ENCODE results near the gene PDE4B. TPM values are rescaled to one million over a fixed set of nuclear protein-coding genes. Genes with fewer than 3 reads are reported as not detected.
"Not testable (repeated sequence)": the region's sequence is repeated elsewhere in the genome, so short reads cannot be mapped to it uniquely, and the experiment has no call there.

Gene PDE4B
- total RNA-seq, 2 donors from 2014 or later = 23.6 to 53.9 TPM

DNA sequence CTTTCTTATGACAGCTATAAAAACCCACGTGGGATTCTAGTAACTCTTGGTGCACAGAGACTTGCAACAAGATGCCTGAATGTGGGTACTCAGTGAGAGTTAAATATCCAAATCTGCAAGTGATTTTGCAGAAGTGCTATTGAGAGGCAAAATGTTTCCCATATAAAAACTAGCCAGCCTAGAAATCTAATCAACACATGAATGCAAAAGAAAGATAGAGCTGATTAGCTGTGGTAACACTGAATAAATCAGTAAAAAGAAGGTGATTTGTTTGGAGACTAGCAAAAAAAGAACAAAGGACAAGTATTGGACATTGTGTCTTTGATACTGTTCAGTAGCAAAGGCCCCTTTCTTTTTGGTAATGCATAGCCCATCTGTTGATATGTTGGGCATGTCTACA, 527.5 kb downstream of the PDE4B start:
- Mint-ChIP-seq H3K9me3 (peaks cover 2% of the 10 kb centered on the region in 2 donors), H3K4me1 (ENCODE audit: low read depth) (peaks cover 25% of the 10 kb centered on the region), H3K4me3 (no peak overlapping the region), H3K27me3 (ENCODE audit: low read depth) (no peaks in the 10 kb centered on the region), H3K36me3 (ENCODE audit: insufficient read depth in 2 of 2) (peaks cover 0 to 2% of the 10 kb centered on the region in 2 donors), H3K27ac (no peak overlapping the region)
- DNase-seq (no peak), ATAC-seq (replicated peaks in 1 of 2) (no peak)

DNA sequence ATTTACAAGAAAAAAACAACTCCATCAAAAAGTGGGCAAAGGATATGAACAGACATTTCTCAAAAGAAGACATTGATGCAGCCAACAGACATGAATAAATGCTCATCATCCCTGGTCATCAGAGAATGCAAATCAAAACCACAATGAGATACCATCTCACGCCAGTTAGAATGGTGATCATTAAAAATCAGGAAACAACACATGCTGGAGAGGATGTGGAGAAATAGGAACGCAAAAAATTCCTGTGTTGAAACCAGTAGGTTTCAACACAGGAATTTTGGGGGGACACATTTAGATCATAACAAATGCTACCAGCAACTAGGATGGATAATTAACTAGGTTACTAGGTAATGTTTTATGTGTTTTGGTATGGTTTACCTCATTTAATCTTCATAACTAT, 529.8 kb downstream of the PDE4B start:
- not testable (repeated sequence) for ATAC-seq (replicated peaks in 1 of 2); H3K9me3 Mint-ChIP-seq; H3K4me3 Mint-ChIP-seq; H3K27me3 Mint-ChIP-seq (ENCODE audit: low read depth); H3K36me3 Mint-ChIP-seq (ENCODE audit: insufficient read depth in 2 of 2); H3K27ac Mint-ChIP-seq; DNase-seq
- peaks cover 22% of the 10 kb centered on the region for H3K4me1 Mint-ChIP-seq (ENCODE audit: low read depth)

DNA sequence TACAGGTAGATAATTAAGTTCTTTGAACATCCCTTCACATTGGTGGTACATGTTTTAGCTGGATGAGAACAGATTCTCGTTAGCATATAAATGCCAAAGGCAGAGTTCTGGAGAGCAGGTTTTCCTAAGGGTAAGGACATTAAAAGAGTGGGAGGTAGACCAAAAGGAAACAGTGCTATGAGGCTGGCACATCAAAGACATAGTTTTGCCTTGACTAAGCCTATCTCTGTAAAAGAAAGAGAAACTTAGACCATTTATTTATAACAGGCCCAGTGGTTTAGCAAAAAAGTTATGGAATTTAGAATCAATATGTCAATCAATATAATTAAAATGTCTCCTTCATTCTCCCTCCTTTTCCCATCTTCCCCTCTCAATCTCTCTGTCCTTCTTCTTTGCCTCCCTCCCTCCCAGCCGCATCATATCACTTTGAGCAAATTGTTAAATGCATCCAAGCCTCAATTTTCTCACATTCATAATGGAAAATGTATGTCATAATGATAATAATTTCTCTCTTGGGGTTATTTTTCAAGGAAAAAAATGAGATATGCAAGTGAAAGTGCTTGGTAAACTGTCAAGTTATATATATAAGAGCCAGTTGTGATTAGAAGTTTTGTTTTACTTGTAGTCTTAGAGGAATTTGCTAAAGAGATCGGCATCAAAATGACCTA, 531.4 kb downstream of the PDE4B start:
- H3K9me3 Mint-ChIP-seq = peaks cover 2% of the 10 kb centered on the region in 2 donors
- peaks cover 0 to 2% of the 10 kb centered on the region in 2 donors for H3K36me3 Mint-ChIP-seq (ENCODE audit: insufficient read depth in 2 of 2)
- DNase-seq (no peak), ATAC-seq (replicated peaks in 1 of 2) (no peak)
- H3K27ac Mint-ChIP-seq = no peak overlapping the region
- H3K4me3 Mint-ChIP-seq = peak overlapping the region in 1 of 2 donors; percentile 26
- no peaks in the 10 kb centered on the region for H3K27me3 Mint-ChIP-seq (ENCODE audit: low read depth)
- peaks cover 32% of the 10 kb centered on the region for H3K4me1 Mint-ChIP-seq (ENCODE audit: low read depth)

DNA sequence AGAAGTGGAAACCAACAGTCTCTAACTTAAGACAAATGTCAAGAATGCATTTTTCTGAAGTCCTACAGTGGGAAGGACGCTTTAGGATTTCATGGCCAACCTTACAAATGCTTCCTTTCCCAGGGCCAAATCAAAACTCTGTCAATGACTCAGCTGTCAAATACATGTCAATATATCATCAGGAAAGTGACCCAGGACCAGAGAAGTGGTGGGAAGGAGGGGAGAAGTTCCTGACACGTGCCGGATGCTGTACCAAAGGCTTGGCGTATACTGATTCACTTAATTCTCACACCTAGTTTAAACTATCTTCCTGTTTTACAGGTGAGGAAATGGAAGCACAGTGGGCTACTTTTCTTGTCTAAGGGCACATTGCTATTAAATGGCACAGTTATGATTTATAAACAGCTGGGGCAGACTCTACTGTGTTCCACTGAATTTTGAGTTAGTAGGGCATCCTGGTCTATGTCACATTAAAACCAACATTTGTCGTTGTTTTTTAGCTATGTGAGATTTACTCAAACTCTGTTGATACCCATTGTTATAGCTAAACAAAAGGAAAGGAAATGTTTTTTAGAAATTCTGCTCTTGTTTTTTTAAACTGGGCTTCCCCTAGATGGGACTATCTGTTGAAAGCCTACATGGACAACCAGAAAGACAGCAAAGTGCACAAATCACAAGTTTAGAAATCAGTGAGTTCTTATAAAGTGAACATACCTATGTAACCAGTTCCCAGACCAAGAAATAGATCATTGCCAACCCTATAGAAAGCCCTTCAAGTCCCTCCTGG, 533.1 kb downstream of the PDE4B start:
- no peak for DNase-seq
- Mint-ChIP-seq H3K27me3 (ENCODE audit: low read depth) (no peaks in the 10 kb centered on the region), H3K9me3 (peaks cover 0 to 2% of the 10 kb centered on the region in 2 donors), H3K4me1 (ENCODE audit: low read depth) (peaks cover 46% of the 10 kb centered on the region), H3K4me3 (no peak overlapping the region), H3K27ac (no peak overlapping the region), H3K36me3 (ENCODE audit: insufficient read depth in 2 of 2) (peaks cover 0 to 2% of the 10 kb centered on the region in 2 donors)
- no peak for ATAC-seq (replicated peaks in 1 of 2)

DNA sequence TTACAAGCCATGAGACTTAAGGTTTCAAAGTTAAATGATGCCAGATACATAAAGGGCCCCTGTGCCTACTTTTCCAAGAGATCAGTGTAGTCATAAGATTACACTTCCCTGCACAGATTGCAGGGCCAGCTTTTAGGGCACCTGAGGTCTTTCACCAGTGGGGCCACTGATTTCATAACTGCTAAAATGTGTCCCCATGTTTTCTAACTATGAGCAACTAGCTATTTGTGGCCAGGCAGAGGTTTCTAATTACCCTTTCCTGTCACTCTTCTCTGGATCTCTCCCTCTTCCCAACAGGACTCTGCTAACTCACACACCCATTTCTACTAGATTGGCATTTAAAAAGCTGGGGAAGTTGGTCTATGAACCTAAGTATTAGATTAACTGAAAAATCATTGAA, 534.2 kb downstream of the PDE4B start:
- DNase-seq = no peak
- Mint-ChIP-seq H3K4me1 (ENCODE audit: low read depth) (peaks cover 57% of the 10 kb centered on the region), H3K36me3 (ENCODE audit: insufficient read depth in 2 of 2) (peaks cover 0 to 2% of the 10 kb centered on the region in 2 donors), H3K4me3 (no peak overlapping the region), H3K27ac (no peak overlapping the region), H3K27me3 (ENCODE audit: low read depth) (no peaks in the 10 kb centered on the region), H3K9me3 (peaks cover 0 to 2% of the 10 kb centered on the region in 2 donors)
- ATAC-seq (replicated peaks in 1 of 2) = no peak

DNA sequence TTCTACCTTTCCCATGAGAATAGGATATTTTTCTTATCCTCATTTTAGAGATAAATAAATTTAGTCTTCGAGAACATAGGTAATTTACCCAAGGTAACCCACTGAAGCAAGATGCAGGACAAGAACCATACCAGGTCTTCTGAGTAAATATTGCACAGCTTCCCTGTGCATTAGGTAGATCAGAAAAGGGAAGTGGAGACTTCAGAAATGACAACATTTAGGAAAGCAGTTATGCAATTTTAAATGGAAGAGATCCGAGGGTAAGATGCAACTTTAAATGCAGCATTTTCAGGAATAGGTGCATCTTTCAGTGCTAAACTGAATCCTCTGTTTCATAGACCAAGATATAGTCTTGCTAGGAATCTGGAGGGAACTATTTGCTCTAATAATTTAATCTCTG, 534.9 kb downstream of the PDE4B start:
- Mint-ChIP-seq H3K27ac (no peak overlapping the region), H3K27me3 (ENCODE audit: low read depth) (no peaks in the 10 kb centered on the region), H3K36me3 (ENCODE audit: insufficient read depth in 2 of 2) (peaks cover under 1 to 3% of the 10 kb centered on the region in 2 donors), H3K4me1 (ENCODE audit: low read depth) (peaks cover 59% of the 10 kb centered on the region), H3K4me3 (no peak overlapping the region), H3K9me3 (peaks cover 0 to 2% of the 10 kb centered on the region in 2 donors)
- DNase-seq (no peak), ATAC-seq (replicated peaks in 1 of 2) (no peak)

DNA sequence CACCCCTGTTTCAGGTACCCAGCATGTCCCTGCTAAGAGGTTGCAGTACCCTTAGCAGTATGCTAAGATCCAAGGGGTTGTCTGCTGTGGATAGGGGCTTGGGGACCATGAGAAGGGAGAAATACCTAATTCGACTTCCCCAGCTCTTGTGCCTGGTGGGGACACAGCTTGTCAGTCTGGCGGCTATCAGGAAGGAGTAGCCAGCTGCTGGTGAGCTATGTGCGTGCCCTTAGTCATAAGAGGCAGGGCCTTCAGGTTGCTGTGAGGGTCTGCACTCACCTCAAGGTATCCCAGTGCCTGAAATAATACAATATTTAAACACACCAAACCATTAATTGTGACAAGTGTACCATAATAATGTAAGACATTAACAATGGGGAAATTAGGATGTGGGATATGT, 536.2 kb downstream of the PDE4B start:
- Mint-ChIP-seq H3K27ac (no peak overlapping the region), H3K27me3 (ENCODE audit: low read depth) (no peaks in the 10 kb centered on the region), H3K36me3 (ENCODE audit: insufficient read depth in 2 of 2) (peaks cover 7 to 8% of the 10 kb centered on the region in 2 donors), H3K9me3 (no peaks in the 10 kb centered on the region), H3K4me3 (no peak overlapping the region), H3K4me1 (ENCODE audit: low read depth) (peaks cover 58% of the 10 kb centered on the region)
- ATAC-seq (replicated peaks in 1 of 2) (no peak), DNase-seq (no peak)

DNA sequence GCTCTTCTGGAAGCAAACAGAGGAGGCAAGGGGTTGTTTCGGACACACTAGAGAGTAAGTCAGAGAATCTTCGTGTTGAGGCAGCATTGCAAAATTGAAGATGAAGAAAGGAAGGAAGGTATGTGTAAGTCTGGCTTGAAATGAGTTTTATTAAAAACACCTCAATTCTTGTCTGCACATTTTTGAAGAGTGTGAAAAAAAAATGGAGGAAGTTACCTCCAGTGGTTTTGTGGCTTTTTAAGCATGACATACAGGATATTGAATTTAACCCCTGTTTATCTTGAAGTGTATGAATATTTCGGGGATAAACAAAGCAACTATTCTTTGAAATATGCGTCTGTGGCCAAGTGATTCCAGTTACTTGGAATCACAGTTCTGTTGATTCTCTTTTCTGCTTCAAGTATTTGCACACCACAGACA, 538.0 kb downstream of the PDE4B start:
- Mint-ChIP-seq H3K36me3 (ENCODE audit: insufficient read depth in 2 of 2) (peaks cover 12 to 15% of the 10 kb centered on the region in 2 donors), H3K4me1 (ENCODE audit: low read depth) (peaks cover 63% of the 10 kb centered on the region), H3K4me3 (peak overlapping the region; percentile 96), H3K27ac (peak overlapping the region; percentile 97), H3K27me3 (ENCODE audit: low read depth) (no peaks in the 10 kb centered on the region), H3K9me3 (no peaks in the 10 kb centered on the region)
- peak; percentile 61 to 65 for ATAC-seq (replicated peaks in 1 of 2)
- DNase-seq = no peak

DNA sequence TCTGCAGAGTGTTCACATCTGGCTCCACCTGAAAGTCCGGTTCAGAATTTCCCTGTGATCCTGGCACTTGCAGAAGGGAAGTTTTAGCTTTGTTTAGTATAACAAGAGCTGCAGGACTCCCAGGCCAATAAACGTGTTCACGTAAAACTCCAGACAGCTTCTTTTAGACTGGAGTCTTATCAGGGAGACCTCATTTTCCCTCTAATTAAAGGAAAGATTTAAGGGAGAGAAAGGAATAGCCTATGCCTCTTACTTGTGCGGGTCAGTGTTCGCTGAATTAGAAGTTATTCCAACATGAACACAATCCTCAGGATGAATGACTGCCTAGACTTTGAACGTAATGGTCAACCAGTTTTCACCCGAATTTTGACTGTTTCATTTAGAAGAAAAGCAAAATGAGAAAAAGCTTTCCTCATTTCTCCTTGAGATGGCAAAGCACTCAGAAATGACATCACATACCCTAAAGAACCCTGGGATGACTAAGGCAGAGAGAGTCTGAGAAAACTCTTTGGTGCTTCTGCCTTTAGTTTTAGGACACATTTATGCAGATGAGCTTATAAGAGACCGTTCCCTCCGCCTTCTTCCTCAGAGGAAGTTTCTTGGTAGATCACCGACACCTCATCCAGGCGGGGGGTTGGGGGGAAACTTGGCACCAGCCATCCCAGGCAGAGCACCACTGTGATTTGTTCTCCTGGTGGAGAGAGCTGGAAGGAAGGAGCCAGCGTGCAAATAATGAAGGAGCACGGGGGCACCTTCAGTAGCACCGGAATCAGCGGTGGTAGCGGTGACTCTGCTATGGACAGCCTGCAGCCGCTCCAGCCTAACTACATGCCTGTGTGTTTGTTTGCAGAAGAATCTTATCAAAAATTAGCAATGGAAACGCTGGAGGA, 539.2 kb downstream of the PDE4B start:
- Mint-ChIP-seq H3K9me3 (no peaks in the 10 kb centered on the region), H3K36me3 (ENCODE audit: insufficient read depth in 2 of 2) (peaks cover 14 to 17% of the 10 kb centered on the region in 2 donors), H3K4me3 (peak overlapping the region; percentile 96), H3K27ac (peak overlapping the region; percentile 97), H3K27me3 (ENCODE audit: low read depth) (no peaks in the 10 kb centered on the region), H3K4me1 (ENCODE audit: low read depth) (peaks cover 73% of the 10 kb centered on the region)
- ATAC-seq (replicated peaks in 1 of 2) (peak; percentile 46 to 56), DNase-seq (peak in 1 of 2 donors; percentile 43)

DNA sequence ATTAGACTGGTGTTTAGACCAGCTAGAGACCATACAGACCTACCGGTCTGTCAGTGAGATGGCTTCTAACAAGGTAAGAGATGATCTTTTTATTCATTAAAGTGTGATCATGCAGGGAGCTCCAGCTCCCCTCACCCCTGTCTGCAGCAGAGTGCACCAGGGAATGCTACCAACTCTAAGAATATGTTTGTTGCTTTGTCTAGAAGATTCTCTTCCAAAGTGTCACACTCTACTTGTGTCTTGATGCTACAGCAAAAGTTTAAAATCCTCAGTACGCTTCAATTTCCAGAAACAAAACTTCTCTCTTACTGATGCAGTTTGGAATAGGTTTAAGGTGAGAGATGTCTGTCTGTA, 539.8 kb downstream of the PDE4B start:
- Mint-ChIP-seq H3K4me3 (peak overlapping the region; percentile 96), H3K4me1 (ENCODE audit: low read depth) (peaks cover 73% of the 10 kb centered on the region), H3K9me3 (no peaks in the 10 kb centered on the region), H3K36me3 (ENCODE audit: insufficient read depth in 2 of 2) (peaks cover 16 to 20% of the 10 kb centered on the region in 2 donors), H3K27me3 (ENCODE audit: low read depth) (no peaks in the 10 kb centered on the region), H3K27ac (peak overlapping the region; percentile 97)
- DNase-seq (no peak), ATAC-seq (replicated peaks in 1 of 2) (peak in 1 of 2 donors; percentile 1)

DNA sequence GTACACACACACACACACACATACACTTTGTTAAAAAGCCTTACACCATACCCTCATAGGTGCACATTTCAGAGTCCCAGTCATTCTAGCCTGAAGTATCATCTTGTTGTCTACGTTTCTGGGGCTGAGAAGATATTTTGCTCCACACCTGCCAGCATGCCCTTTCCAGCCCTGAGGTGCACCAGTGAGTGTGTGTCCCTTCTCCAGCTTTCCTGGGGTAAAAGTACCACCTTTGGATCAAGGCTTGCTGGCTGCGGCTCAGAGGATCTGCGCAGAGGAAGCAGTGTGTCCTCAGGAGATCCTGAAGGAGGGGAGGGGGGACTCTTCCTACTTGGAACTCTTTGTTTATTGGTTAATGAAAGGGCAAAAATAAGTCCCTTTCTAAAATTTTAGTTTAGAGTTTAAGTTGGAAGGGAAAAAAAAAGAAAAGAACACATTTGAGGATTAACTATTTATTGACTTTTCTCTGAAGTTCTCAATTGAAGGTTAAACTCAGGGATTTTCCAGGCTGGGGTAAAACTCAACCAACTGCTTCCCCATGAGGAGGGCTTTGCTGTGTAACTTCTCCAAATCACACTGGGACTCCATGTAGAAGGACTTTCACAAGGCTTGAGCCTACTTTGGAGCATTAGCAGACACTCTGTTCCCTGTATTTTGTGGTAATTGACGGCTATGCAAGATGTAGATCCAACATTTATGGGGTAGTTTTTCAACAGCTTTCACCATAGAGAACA, 540.9 kb downstream of the PDE4B start:
- Mint-ChIP-seq H3K27me3 (ENCODE audit: low read depth) (no peaks in the 10 kb centered on the region), H3K4me1 (ENCODE audit: low read depth) (peaks cover 78% of the 10 kb centered on the region), H3K4me3 (peak overlapping the region; percentile 96), H3K27ac (peak overlapping the region; percentile 97), H3K9me3 (no peaks in the 10 kb centered on the region), H3K36me3 (ENCODE audit: insufficient read depth in 2 of 2) (peaks cover 20 to 21% of the 10 kb centered on the region in 2 donors)
- DNase-seq = no peak
- ATAC-seq (replicated peaks in 1 of 2) = no peak

DNA sequence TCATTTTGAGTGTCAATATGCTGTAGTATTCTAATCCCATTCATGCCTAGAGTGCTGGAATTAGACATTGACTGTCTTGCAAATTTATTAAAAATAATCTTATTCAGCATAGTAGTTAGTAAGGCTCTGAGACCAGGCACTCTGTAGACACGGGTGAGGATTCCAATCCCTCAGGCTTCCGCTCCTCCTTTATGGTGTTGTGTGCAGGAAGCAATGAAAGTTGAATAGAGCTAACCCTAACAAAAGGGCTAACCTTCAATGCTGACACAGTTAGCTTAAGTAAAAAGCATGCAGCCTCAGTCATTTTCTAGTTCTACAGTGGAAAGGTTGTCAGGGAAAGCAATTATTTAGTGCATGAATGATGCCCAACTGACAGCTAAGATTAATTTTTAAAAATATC, 541.6 kb downstream of the PDE4B start:
- peaks cover 76% of the 10 kb centered on the region for H3K4me1 Mint-ChIP-seq (ENCODE audit: low read depth)
- H3K4me3 Mint-ChIP-seq = peak overlapping the region; percentile 96
- ATAC-seq (replicated peaks in 1 of 2) (no peak), DNase-seq (no peak)
- no peaks in the 10 kb centered on the region for H3K9me3 Mint-ChIP-seq
- H3K27me3 Mint-ChIP-seq (ENCODE audit: low read depth) = no peaks in the 10 kb centered on the region
- peaks cover 20 to 21% of the 10 kb centered on the region in 2 donors for H3K36me3 Mint-ChIP-seq (ENCODE audit: insufficient read depth in 2 of 2)
- H3K27ac Mint-ChIP-seq = peak overlapping the region; percentile 97

All from activated T-cell treated with anti-CD3 and anti-CD28 coated beads, Interleukin-2, amount 50 U/mL, for 72 hours (primary cell).